B cell (primary cell): ENCODE measurements around the gene ANGEL2. TPM values are rescaled to one million over a fixed set of nuclear protein-coding genes. Genes with fewer than 3 reads are reported as not detected.
A peak's percentile ranks its signal among the peaks of the same experiment; 100 is the strongest.

Source experiments
- ATAC-seq: fragments of 200-7000 bp; cut with Tn5 transposase; one replicate; pipeline ENCODE4 v1.10.0; 2021; ENCODE audit warnings: low read depth, mild to moderate bottlenecking, moderate number of reproducible peaks, moderate library complexity
- CTCF ChIA-PET: fragments of 350-600 bp; sonication (Branson Sonifier 250); formaldehyde crosslinking; loops from one replicate; lab custom pipeline; 2021; ENCODE audit warnings: antibody characterized with exemption, inconsistent platforms; lab: Charles Lee
- POLR2A ChIA-PET: fragments of 350-600 bp; sonication (Branson Sonifier 250); formaldehyde crosslinking; loops from one replicate; lab custom pipeline; 2021; ENCODE audit warnings: antibody characterized with exemption; lab: Charles Lee
- DNase-seq: peaks from one replicate; pipeline ENCODE4 v3.0.0; 2013
- H2AFZ ChIP-seq: 2 replicates; pipeline ENCODE4 v1.6.1; 2012; ENCODE audit warnings: mild to moderate bottlenecking, low read depth, low read length; ENCODE audit not compliant: insufficient read depth, poor library complexity, severe bottlenecking
- H3K27ac ChIP-seq, 2 donors: 1 replicate in 1 of 2; 2 replicates in 1 of 2; pipeline ENCODE4 v1.5.1; 2012 to 2013; ENCODE audit warnings: low read length in 2 of 2, mild to moderate bottlenecking in 2 of 2, moderate library complexity in 1 of 2
- H3K27me3 ChIP-seq, 4 experiments: fragments of 200-600 bp in 1 of 4; sonication (generic) in 1 of 4; replicated peaks in 1 of 4; 1 replicate in 2 of 4; 2 replicates in 2 of 4; pipeline versions ENCODE4 v1.6.1 to v1.7.0; 2013 to 2016; ENCODE audit warnings: low read length in 3 of 4, mild to moderate bottlenecking in 2 of 4, mixed read lengths in 1 of 4, moderate library complexity in 1 of 4; ENCODE audit not compliant: insufficient read depth in 4 of 4, control insufficient read depth in 3 of 4; ENCODE audit errors: control extremely low read depth in 1 of 4
- H3K36me3 ChIP-seq, 2 experiments: replicated peaks in 1 of 2; 1 replicate in 1 of 2; 2 replicates in 1 of 2; pipeline versions ENCODE4 v1.6.1 to v1.7.1; 2013; ENCODE audit warnings: low read length in 1 of 2; ENCODE audit not compliant: insufficient read depth in 2 of 2, control insufficient read depth in 1 of 2; ENCODE audit errors: control extremely low read depth in 1 of 2, extremely low read depth in 1 of 2
- H3K4me1 ChIP-seq, 2 donors: fragments of 200-600 bp in 1 of 2; sonication (generic) in 1 of 2; 1 replicate in 1 of 2; 2 replicates in 1 of 2; pipeline versions ENCODE4 v1.5.1 to v1.6.1; 2013 to 2017; ENCODE audit warnings: low read length in 2 of 2; ENCODE audit not compliant: control insufficient read depth in 2 of 2, insufficient read depth in 2 of 2
- H3K4me2 ChIP-seq: replicated peaks from 2 replicates; pipeline ENCODE3; 2012; ENCODE audit warnings: mild to moderate bottlenecking, low read depth, low read length; ENCODE audit not compliant: poor library complexity, severe bottlenecking
- H3K4me3 ChIP-seq, 5 experiments: fragments of 200-600 bp in 1 of 5; sonication (generic) in 1 of 5; 1 replicate in 3 of 5; 2 replicates in 2 of 5; pipeline versions ENCODE4 v1.5.1 to v1.7.0; 2011 to 2016; ENCODE audit warnings: low read length in 4 of 5, mild to moderate bottlenecking in 4 of 5, low read depth in 2 of 5, control low read depth in 1 of 5, moderate library complexity in 1 of 5; ENCODE audit not compliant: insufficient read depth in 1 of 5; ENCODE audit errors: control extremely low read depth in 1 of 5, extremely low read depth in 1 of 5
- H3K79me2 ChIP-seq: fragments of 200-600 bp; sonication (generic); one replicate; pipeline ENCODE4 v1.6.0; 2016; ENCODE audit warnings: low read length; ENCODE audit not compliant: control insufficient read depth, insufficient read depth
- H3K9ac ChIP-seq: fragments of 200-600 bp; sonication (generic); 2 replicates; pipeline ENCODE4 v1.6.1; 2017; ENCODE audit warnings: mild to moderate bottlenecking, low read length, moderate library complexity
- H3K9me3 ChIP-seq, 3 donors: one replicate each; pipeline versions ENCODE4 v1.6.1 to v1.7.1; 2013; ENCODE audit warnings: low read length in 2 of 3; ENCODE audit not compliant: control insufficient read depth in 2 of 3, insufficient read depth in 1 of 3; ENCODE audit errors: control extremely low read depth in 1 of 3
- H4K20me1 ChIP-seq: 2 replicates; pipeline ENCODE4 v1.6.0; 2012; ENCODE audit warnings: mild to moderate bottlenecking, low read length; ENCODE audit not compliant: insufficient read depth, control insufficient read depth, poor library complexity, severe bottlenecking
- H3K27ac Mint-ChIP-seq: one replicate; pipeline ENCODE4 v1.8.0; 2021; ENCODE audit warnings: mixed read lengths
- H3K27me3 Mint-ChIP-seq: one replicate; pipeline ENCODE4 v1.8.0; 2021; ENCODE audit warnings: mixed read lengths
- H3K4me1 Mint-ChIP-seq: one replicate; pipeline ENCODE4 v1.8.0; 2021; ENCODE audit warnings: mixed read lengths
- H3K4me3 Mint-ChIP-seq: one replicate; pipeline ENCODE4 v1.8.0; 2021; ENCODE audit warnings: mixed read lengths
- H3K9me3 Mint-ChIP-seq: one replicate; pipeline ENCODE4 v1.8.0; 2022; ENCODE audit warnings: mixed read lengths; ENCODE audit not compliant: insufficient read depth
- EZH2 ChIP-seq: IDR thresholded peaks from 2 replicates; pipeline ENCODE4 v1.6.1; 2012; ENCODE audit warnings: borderline replicate concordance, low read depth, mild to moderate bottlenecking, moderate library complexity, low read length; ENCODE audit not compliant: insufficient read depth, poor library complexity, severe bottlenecking
- WGBS: methylation state at CpG from one replicate; pipeline ENCODE4 v1.1.5; 2013; ENCODE audit warnings: missing lambda C conversion rate; ENCODE audit not compliant: insufficient coverage; 5-methylcytosine and 5-hydroxymethylcytosine counted together
- intact Hi-C: fragments of 100-400 bp; cut with micrococcal nuclease; formaldehyde crosslinking; loops from one replicate; pipeline ENCODE4 v1.10.0; 2022
- polyA plus RNA-seq: library from polyadenylated mRNA; depleted of rRNA; stranded (reverse); fragments of >200 nt; gene quantifications from 2 replicates; pipeline ENCODE4 v1.2.3, GENCODE V29; 2012
- total RNA-seq, 2 donors: library from RNA; stranded (reverse); fragments of 120-200 nt in 1 of 2; gene quantifications; 1 replicate in 1 of 2; 2 replicates in 1 of 2; pipeline versions ENCODE4 v1.2.3 to v1.2.4, GENCODE V29; 2013 to 2022
- TF ChIP-seq, protein P1 (sequence below): fragments of 200-600 bp; IDR thresholded peaks from one replicate; pipeline ENCODE4 v1.8.0; 2022; ENCODE audit warnings: antibody characterized with exemption, mild to moderate bottlenecking

The ANGEL2 gene
- total and polyA plus RNA-seq, 2 donors (not counting 1 experiment from before 2014, with no cell fraction given): 25.2 to 94.2 TPM

GRCh38 chr1:212968368-212968863, 47.3 kb downstream of the ANGEL2 start:
- CTCF ChIA-PET: interaction anchor here (1.0 to 1.4 kb wide), 3 partner anchors 16 to 303 kb away, joined by 3 to 5 read pairs (median 3); no protein-coding TSS in a partner anchor
- TF ChIP-seq, protein P1, sequence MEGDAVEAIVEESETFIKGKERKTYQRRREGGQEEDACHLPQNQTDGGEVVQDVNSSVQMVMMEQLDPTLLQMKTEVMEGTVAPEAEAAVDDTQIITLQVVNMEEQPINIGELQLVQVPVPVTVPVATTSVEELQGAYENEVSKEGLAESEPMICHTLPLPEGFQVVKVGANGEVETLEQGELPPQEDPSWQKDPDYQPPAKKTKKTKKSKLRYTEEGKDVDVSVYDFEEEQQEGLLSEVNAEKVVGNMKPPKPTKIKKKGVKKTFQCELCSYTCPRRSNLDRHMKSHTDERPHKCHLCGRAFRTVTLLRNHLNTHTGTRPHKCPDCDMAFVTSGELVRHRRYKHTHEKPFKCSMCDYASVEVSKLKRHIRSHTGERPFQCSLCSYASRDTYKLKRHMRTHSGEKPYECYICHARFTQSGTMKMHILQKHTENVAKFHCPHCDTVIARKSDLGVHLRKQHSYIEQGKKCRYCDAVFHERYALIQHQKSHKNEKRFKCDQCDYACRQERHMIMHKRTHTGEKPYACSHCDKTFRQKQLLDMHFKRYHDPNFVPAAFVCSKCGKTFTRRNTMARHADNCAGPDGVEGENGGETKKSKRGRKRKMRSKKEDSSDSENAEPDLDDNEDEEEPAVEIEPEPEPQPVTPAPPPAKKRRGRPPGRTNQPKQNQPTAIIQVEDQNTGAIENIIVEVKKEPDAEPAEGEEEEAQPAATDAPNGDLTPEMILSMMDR: no peak
- TF ChIP-seq EZH2: no peak
- DNase-seq (no peak), ATAC-seq (no peak)
- Histone ChIP-seq H3K27ac (no peak overlapping the region), H3K27me3 (no peaks in the 10 kb centered on the region), H3K4me3 (no peak overlapping the region), H3K36me3 (peaks cover 0 to 1% of the 10 kb centered on the region in 2 experiments), H3K4me2 (no peak overlapping the region), H2AFZ (no peak overlapping the region), H3K79me2 (no peaks in the 10 kb centered on the region), H3K9me3 (no peaks in the 10 kb centered on the region), H3K9ac (no peak overlapping the region), H4K20me1 (no peaks in the 10 kb centered on the region), H3K4me1 (no peaks in the 10 kb centered on the region)
- no peaks in the 10 kb centered on the region for H3K4me1 Mint-ChIP-seq
- H3K4me3 Mint-ChIP-seq: no peak overlapping the region
- no peak overlapping the region for H3K27ac Mint-ChIP-seq
- intact Hi-C loops: no loop called here
- H3K27me3 Mint-ChIP-seq: peaks cover 3% of the 10 kb centered on the region
- WGBS: 75% methylated on average over 2 of the region's 3 CpGs
- POLR2A ChIA-PET: no interaction called here
- no peaks in the 10 kb centered on the region for H3K9me3 Mint-ChIP-seq

DNA sequence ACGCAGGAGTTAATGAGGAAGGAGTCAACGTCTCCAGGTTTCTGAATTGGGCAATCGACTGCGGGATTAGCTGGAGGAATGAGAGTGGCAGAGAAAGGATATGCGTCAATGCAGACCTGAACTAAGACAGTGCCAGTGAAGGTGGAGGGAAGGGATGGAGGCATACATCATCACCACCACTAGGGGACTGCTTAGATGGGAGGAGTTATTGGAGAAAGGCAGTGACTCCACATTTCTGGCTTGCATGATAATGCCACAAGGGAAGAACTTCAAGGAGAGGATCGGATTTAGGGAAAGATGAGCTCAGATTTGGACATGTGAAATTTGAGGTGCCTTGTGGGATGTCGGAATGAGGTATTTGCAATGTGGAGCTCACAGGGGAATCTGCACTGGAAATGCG, 47.9 kb downstream of the ANGEL2 start:
- H4K20me1 ChIP-seq: no peaks in the 10 kb centered on the region
- H3K4me1 ChIP-seq: no peaks in the 10 kb centered on the region
- POLR2A ChIA-PET: no interaction called here
- Mint-ChIP-seq H3K4me3 (no peak overlapping the region), H3K4me1 (no peaks in the 10 kb centered on the region), H3K27me3 (peaks cover 3% of the 10 kb centered on the region), H3K27ac (no peak overlapping the region), H3K9me3 (no peaks in the 10 kb centered on the region)
- ATAC-seq (no peak), DNase-seq (no peak)
- H3K27ac ChIP-seq: no peak overlapping the region
- no peak overlapping the region for H3K4me2 ChIP-seq
- H3K36me3 ChIP-seq: peaks cover 0 to 1% of the 10 kb centered on the region in 2 experiments
- no peaks in the 10 kb centered on the region for H3K9me3 ChIP-seq
- 92% methylated on average over 7 of the region's 8 CpGs for WGBS
- TF ChIP-seq, protein P1: peak; percentile 22
- TF ChIP-seq EZH2: no peak
- no peak overlapping the region for H2AFZ ChIP-seq
- H3K4me3 ChIP-seq: no peak overlapping the region
- CTCF ChIA-PET: interaction anchor here (1.0 to 1.4 kb wide), 3 partner anchors 17 to 303 kb away, joined by 3 to 5 read pairs (median 3); no protein-coding TSS in a partner anchor
- intact Hi-C loops: no loop called here
- no peaks in the 10 kb centered on the region for H3K79me2 ChIP-seq
- H3K27me3 ChIP-seq: no peaks in the 10 kb centered on the region
- H3K9ac ChIP-seq: no peak overlapping the region
